Transverse colon (tissue), 4 donors: Measurements from ENCODE around the gene NAT10.

ENCODE experiments used
- POLR2A ChIP-seq: fragments of 450-650 bp; IDR thresholded peaks from one replicate; pipeline ENCODE4 v1.6.1; 2016; ENCODE audit warnings: antibody characterized with exemption, mild to moderate bottlenecking, moderate library complexity
- POLR2AphosphoS5 ChIP-seq, 3 donors: sonication (generic); formaldehyde crosslinking; IDR thresholded peaks; one replicate each; pipeline ENCODE4 v1.6.1; 2016; ENCODE audit warnings: antibody characterized with exemption in 3 of 3
- TF ChIP-seq, protein P1 (sequence below), 5 experiments: fragments of 200-600 bp in 3 of 5; fragments of 450-650 bp in 2 of 5; sonication (generic) in 3 of 5; IDR thresholded peaks; 1 replicate in 2 of 5; 2 replicates in 3 of 5; pipeline ENCODE4 v1.5.1; 2016 to 2017; ENCODE audit warnings: antibody characterized with exemption in 5 of 5, inconsistent platforms in 3 of 5, mild to moderate bottlenecking in 2 of 5, moderate library complexity in 1 of 5

- TF ChIP-seq POLR2A (no peak), POLR2AphosphoS5 (IDR thresholded peaks at IDR 0.05) (no peak)
- TF ChIP-seq, protein P1, sequence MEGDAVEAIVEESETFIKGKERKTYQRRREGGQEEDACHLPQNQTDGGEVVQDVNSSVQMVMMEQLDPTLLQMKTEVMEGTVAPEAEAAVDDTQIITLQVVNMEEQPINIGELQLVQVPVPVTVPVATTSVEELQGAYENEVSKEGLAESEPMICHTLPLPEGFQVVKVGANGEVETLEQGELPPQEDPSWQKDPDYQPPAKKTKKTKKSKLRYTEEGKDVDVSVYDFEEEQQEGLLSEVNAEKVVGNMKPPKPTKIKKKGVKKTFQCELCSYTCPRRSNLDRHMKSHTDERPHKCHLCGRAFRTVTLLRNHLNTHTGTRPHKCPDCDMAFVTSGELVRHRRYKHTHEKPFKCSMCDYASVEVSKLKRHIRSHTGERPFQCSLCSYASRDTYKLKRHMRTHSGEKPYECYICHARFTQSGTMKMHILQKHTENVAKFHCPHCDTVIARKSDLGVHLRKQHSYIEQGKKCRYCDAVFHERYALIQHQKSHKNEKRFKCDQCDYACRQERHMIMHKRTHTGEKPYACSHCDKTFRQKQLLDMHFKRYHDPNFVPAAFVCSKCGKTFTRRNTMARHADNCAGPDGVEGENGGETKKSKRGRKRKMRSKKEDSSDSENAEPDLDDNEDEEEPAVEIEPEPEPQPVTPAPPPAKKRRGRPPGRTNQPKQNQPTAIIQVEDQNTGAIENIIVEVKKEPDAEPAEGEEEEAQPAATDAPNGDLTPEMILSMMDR (IDR thresholded peaks at IDR 0.05): no peak
These were observed 34.7 kb downstream of the NAT10 start for GRCh38 chr11:34140149-34140548.
